22Rv1 (cell line): ENCODE data around the gene SLC32A1.

ENCODE experiments used
- H3K27ac ChIP-seq: fragments of 450-650 bp; 2 replicates; pipeline ENCODE4 v1.5.1; 2017
- CTCF ChIP-seq: fragments of 450-650 bp; IDR thresholded peaks from 2 replicates; pipeline ENCODE4 v1.5.1; 2017; ENCODE audit warnings: mild to moderate bottlenecking
- ZFX ChIP-seq: fragments of 450-650 bp; IDR thresholded peaks from 2 replicates; pipeline ENCODE4 v1.6.1; 2017; ENCODE audit warnings: antibody characterized with exemption, borderline replicate concordance

The SLC32A1 gene

GRCh38 chr20:38769376-38770295, 45.4 kb downstream of the SLC32A1 start:
- TF ChIP-seq CTCF (no peak), ZFX (no peak)
- H3K27ac ChIP-seq, result no peak overlapping the region

- no peak overlapping the region for H3K27ac ChIP-seq
- TF ChIP-seq CTCF (no peak), ZFX (no peak)
These were observed 46.3 kb downstream of the SLC32A1 start for GRCh38 chr20:38770546-38770945.

GRCh38 chr20:38770970-38771369, 46.7 kb downstream of the SLC32A1 start:
- H3K27ac ChIP-seq, result no peak overlapping the region
- TF ChIP-seq CTCF (no peak), ZFX (no peak)

- H3K27ac ChIP-seq, result no peak overlapping the region
- no peak for TF ChIP-seq CTCF
- no peak for TF ChIP-seq ZFX
These were observed 47.3 kb downstream of the SLC32A1 start for GRCh38 chr20:38771621-38772020.

- TF ChIP-seq ZFX (no peak), CTCF (no peak)
- H3K27ac ChIP-seq, result no peak overlapping the region
These were observed 49.9 kb downstream of the SLC32A1 start for GRCh38 chr20:38774167-38774566.

GRCh38 chr20:38776363-38776762, 52.1 kb downstream of the SLC32A1 start:
- TF ChIP-seq ZFX, result no peak
- TF ChIP-seq CTCF, result no peak
- no peak overlapping the region for H3K27ac ChIP-seq
